Natural killer cell (primary cell): ENCODE measurements around the gene FKBP4. TPM values are rescaled to one million over a fixed set of nuclear protein-coding genes. Genes with fewer than 3 reads are reported as not detected.

Experiments
- ATAC-seq, 3 donors: fragments of 150-1000 bp in 2 of 3; fragments of 200-7000 bp in 1 of 3; cut with Tn5 transposase; 1 replicate in 1 of 3; 2 replicates in 2 of 3; pipeline ENCODE4 v1.10.0; 2021; ENCODE audit warnings: mild to moderate bottlenecking in 2 of 3, moderate library complexity in 2 of 3
- DNase-seq, 2 donors: peaks; one replicate each; pipeline versions ENCODE4 v3.0.0 to v3.0.0-alpha.2; 2013 to 2021; ENCODE audit warnings: mixed read lengths in 1 of 2
- H3K27ac ChIP-seq: one replicate; pipeline ENCODE4 v1.5.1; 2013; ENCODE audit warnings: mild to moderate bottlenecking, low read length
- H3K27me3 ChIP-seq: one replicate; pipeline ENCODE4 v1.6.1; 2013; ENCODE audit warnings: low read length; ENCODE audit not compliant: control insufficient read depth, insufficient read depth
- H3K36me3 ChIP-seq: one replicate; pipeline ENCODE4 v1.6.1; 2013; ENCODE audit warnings: low read length; ENCODE audit not compliant: control insufficient read depth, insufficient read depth
- H3K4me1 ChIP-seq: one replicate; pipeline ENCODE4 v1.6.1; 2013; ENCODE audit warnings: low read length; ENCODE audit not compliant: control insufficient read depth, insufficient read depth
- H3K4me3 ChIP-seq: one replicate; pipeline ENCODE4 v1.5.1; 2013; ENCODE audit warnings: low read length
- H3K9me3 ChIP-seq: one replicate; pipeline ENCODE4 v1.6.1; 2013; ENCODE audit warnings: low read length; ENCODE audit not compliant: control insufficient read depth, insufficient read depth
- H3K27ac Mint-ChIP-seq, 2 donors: one replicate each; pipeline ENCODE4 v1.8.0; 2022; ENCODE audit warnings: mild to moderate bottlenecking in 2 of 2, mixed read lengths in 2 of 2, moderate library complexity in 1 of 2
- H3K27me3 Mint-ChIP-seq, 2 donors: one replicate each; pipeline ENCODE4 v1.8.0; 2022; ENCODE audit warnings: low read depth in 2 of 2, mixed read lengths in 2 of 2
- H3K36me3 Mint-ChIP-seq: one replicate; pipeline ENCODE4 v1.8.0; 2022; ENCODE audit warnings: mixed read lengths
- H3K4me1 Mint-ChIP-seq, 2 donors: one replicate each; pipeline ENCODE4 v1.8.0; 2022; ENCODE audit warnings: mixed read lengths in 2 of 2
- H3K4me3 Mint-ChIP-seq: one replicate; pipeline ENCODE4 v1.8.0; 2022; ENCODE audit warnings: mild to moderate bottlenecking, moderate library complexity, mixed read lengths
- H3K9me3 Mint-ChIP-seq, 2 donors: one replicate each; pipeline ENCODE4 v1.8.0; 2022; ENCODE audit warnings: mixed read lengths in 2 of 2
- WGBS: methylation state at CpG from one replicate; pipeline ENCODE4 v1.1.7; 2013; ENCODE audit warnings: missing lambda C conversion rate; ENCODE audit not compliant: insufficient coverage; 5-methylcytosine and 5-hydroxymethylcytosine counted together
- intact Hi-C: fragments of 100-400 bp; cut with micrococcal nuclease; formaldehyde crosslinking; loops from one replicate; pipeline ENCODE4 v1.14.2; 2022
- total RNA-seq, 4 donors: library from RNA; stranded (reverse); fragments of 120-200 nt in 1 of 4; gene quantifications; one replicate each; pipeline versions ENCODE4 v1.2.3 to v1.2.4, GENCODE V29; 2013 to 2022
- TF ChIP-seq, protein P1 (sequence below): fragments of 200-600 bp; IDR thresholded peaks from one replicate; pipeline ENCODE4 v1.8.0; 2022; ENCODE audit warnings: antibody characterized with exemption

FKBP4 gene
- total RNA-seq, 3 donors from 2014 or later (not counting 1 experiment from before 2014, with no cell fraction given): 28.1 to 43.0 (median 29.6) TPM

DNA sequence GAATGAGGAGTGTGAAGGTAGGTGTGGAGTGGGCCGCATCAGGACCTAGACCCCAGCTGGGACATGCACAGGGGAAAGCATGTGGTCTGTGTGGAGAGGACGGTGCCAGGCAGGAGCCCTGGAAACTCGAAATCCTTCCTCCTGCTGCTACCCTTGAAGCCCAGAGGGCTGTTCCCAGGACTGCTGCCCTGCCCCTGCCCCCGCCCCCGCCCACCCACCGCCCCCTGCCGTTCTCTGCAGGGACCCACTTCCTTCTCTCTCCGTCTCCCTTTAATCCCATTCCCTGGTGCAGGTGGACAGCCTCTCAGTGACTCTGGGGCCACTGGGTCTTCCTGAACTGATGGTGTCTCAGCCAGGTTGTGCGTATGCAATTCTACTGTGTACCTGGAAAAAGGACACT, 25.7 kb downstream of the FKBP4 start:
- 92% methylated on average over 7 of the region's 9 CpGs for WGBS
- H3K27me3 Mint-ChIP-seq: no peaks in the 10 kb centered on the region
- ATAC-seq: no peak
- no peaks in the 10 kb centered on the region for H3K36me3 Mint-ChIP-seq
- DNase-seq: no peak
- H3K4me3 ChIP-seq: no peak overlapping the region
- H3K9me3 ChIP-seq: no peaks in the 10 kb centered on the region
- no peaks in the 10 kb centered on the region for H3K4me1 ChIP-seq
- H3K36me3 ChIP-seq: peaks cover 71% of the 10 kb centered on the region
- H3K9me3 Mint-ChIP-seq: no peaks in the 10 kb centered on the region
- intact Hi-C loops: no loop called here
- H3K27ac ChIP-seq: no peak overlapping the region
- H3K4me3 Mint-ChIP-seq: no peak overlapping the region
- TF ChIP-seq, protein P1, sequence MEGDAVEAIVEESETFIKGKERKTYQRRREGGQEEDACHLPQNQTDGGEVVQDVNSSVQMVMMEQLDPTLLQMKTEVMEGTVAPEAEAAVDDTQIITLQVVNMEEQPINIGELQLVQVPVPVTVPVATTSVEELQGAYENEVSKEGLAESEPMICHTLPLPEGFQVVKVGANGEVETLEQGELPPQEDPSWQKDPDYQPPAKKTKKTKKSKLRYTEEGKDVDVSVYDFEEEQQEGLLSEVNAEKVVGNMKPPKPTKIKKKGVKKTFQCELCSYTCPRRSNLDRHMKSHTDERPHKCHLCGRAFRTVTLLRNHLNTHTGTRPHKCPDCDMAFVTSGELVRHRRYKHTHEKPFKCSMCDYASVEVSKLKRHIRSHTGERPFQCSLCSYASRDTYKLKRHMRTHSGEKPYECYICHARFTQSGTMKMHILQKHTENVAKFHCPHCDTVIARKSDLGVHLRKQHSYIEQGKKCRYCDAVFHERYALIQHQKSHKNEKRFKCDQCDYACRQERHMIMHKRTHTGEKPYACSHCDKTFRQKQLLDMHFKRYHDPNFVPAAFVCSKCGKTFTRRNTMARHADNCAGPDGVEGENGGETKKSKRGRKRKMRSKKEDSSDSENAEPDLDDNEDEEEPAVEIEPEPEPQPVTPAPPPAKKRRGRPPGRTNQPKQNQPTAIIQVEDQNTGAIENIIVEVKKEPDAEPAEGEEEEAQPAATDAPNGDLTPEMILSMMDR: no peak
- peaks cover 0 to 9% of the 10 kb centered on the region in 2 donors for H3K4me1 Mint-ChIP-seq
- no peak overlapping the region for H3K27ac Mint-ChIP-seq
- H3K27me3 ChIP-seq: no peaks in the 10 kb centered on the region

DNA sequence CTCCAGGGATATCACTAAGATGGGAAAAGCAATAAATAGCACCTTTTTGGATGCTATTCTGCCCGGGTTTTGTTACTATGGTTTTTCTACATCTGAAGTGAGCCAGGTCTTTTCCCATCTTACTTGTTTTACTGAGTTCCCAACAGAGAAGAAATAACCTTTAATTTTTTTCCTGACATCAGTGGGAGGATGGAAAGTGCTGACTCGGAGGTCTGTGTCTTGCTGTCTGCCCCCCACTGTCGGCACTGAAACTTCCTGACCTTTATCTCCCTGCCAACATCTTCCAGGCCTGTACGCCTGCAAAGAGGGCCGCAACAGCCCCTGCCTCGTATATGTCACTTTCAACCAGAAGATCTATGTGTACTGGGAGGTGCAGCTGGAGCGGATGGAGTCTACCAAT, 28.7 kb downstream of the FKBP4 start:
- Mint-ChIP-seq H3K36me3 (no peaks in the 10 kb centered on the region), H3K9me3 (no peaks in the 10 kb centered on the region), H3K4me1 (peaks cover 0 to 7% of the 10 kb centered on the region in 2 donors), H3K27me3 (no peaks in the 10 kb centered on the region), H3K4me3 (no peak overlapping the region), H3K27ac (no peak overlapping the region)
- no peaks in the 10 kb centered on the region for H3K4me1 ChIP-seq
- no peaks in the 10 kb centered on the region for H3K27me3 ChIP-seq
- no peaks in the 10 kb centered on the region for H3K9me3 ChIP-seq
- TF ChIP-seq, protein P1: no peak
- no peak overlapping the region for H3K27ac ChIP-seq
- ATAC-seq (no peak), DNase-seq (no peak)
- H3K4me3 ChIP-seq: no peak overlapping the region
- intact Hi-C loops: no loop called here
- 94% methylated on average over 7 of the region's 7 CpGs for WGBS
- H3K36me3 ChIP-seq: peaks cover 78% of the 10 kb centered on the region

DNA sequence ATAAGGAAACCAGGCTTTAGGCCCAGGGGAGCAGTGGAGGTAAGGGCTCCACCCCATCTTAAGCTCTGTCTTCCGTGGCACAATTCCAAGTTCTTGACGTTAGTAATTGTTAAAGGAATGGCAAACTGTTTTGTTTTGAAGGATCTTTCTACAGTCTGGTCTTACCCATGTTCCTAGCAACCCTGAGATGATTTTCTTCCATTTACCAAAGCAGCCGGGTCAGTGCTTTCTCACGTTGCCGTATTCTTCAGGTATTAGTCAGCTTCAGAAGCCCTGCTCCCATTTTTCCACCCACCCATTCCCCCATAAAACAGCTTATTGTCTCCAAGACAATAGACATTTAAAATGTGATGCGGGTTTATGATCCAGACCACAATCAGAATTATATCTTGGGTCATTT, 29.8 kb downstream of the FKBP4 start:
- H3K4me1 Mint-ChIP-seq: peaks cover 0 to 5% of the 10 kb centered on the region in 2 donors
- no peaks in the 10 kb centered on the region for H3K9me3 ChIP-seq
- no peak for ATAC-seq
- H3K27ac Mint-ChIP-seq: no peak overlapping the region
- H3K27ac ChIP-seq: no peak overlapping the region
- DNase-seq: no peak
- H3K4me3 Mint-ChIP-seq: no peak overlapping the region
- H3K36me3 ChIP-seq: peaks cover 77% of the 10 kb centered on the region
- no peaks in the 10 kb centered on the region for H3K27me3 ChIP-seq
- no peaks in the 10 kb centered on the region for H3K36me3 Mint-ChIP-seq
- H3K4me3 ChIP-seq: no peak overlapping the region
- H3K27me3 Mint-ChIP-seq: no peaks in the 10 kb centered on the region
- H3K9me3 Mint-ChIP-seq: no peaks in the 10 kb centered on the region
- TF ChIP-seq, protein P1: no peak
- intact Hi-C loops: no loop called here
- H3K4me1 ChIP-seq: no peaks in the 10 kb centered on the region
- WGBS: 95% methylated on average over 6 of the region's 6 CpGs

DNA sequence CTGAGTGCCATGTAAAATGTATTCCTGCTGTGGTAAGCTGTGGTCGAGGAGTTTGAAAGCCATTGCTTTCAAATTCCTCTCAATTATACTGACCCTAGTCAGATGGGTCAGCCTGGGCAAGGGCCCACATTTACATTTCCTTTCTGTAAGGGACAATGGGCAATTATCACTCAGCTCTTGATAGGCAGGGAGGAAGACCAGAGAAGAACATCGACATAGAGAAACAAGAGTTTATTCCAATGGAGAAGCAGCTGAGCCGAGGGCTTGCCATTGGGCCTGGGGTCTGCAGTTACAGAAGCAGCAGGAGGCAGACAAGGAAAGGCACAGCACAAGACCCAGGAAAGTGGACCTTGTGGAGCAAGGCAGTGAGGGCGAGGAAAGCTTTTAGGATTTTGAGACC, 30.4 kb downstream of the FKBP4 start:
- Histone ChIP-seq H3K36me3 (peaks cover 75% of the 10 kb centered on the region), H3K4me1 (no peaks in the 10 kb centered on the region), H3K9me3 (no peaks in the 10 kb centered on the region), H3K4me3 (no peak overlapping the region), H3K27me3 (no peaks in the 10 kb centered on the region), H3K27ac (no peak overlapping the region)
- TF ChIP-seq, protein P1: no peak
- intact Hi-C loops: no loop called here
- ATAC-seq (no peak), DNase-seq (no peak)
- WGBS: 93% methylated on average over 3 of the region's 4 CpGs
- H3K4me1 Mint-ChIP-seq: no peaks in the 10 kb centered on the region
- no peaks in the 10 kb centered on the region for H3K9me3 Mint-ChIP-seq
- no peaks in the 10 kb centered on the region for H3K36me3 Mint-ChIP-seq
- no peak overlapping the region for H3K4me3 Mint-ChIP-seq
- no peak overlapping the region for H3K27ac Mint-ChIP-seq
- no peaks in the 10 kb centered on the region for H3K27me3 Mint-ChIP-seq
